Activated CD4-positive, alpha-beta T cell treated with anti-CD3 and anti-CD28 coated beads for 1 hour (primary cell): ENCODE results near the gene CREB1.
A peak's percentile ranks its signal among the peaks of the same experiment; 100 is the strongest.
"Not testable (repeated sequence)": the region's sequence is repeated elsewhere in the genome, so short reads cannot be mapped to it uniquely, and the experiment has no call there.

Source experiments
- DNase-seq: peaks from one replicate; pipeline ENCODE4 v3.0.0-alpha.2; 2020

The CREB1 gene

GRCh38 chr2:207621501-207622039 lies 91.8 kb downstream of the CREB1 start:
- no peak for DNase-seq

GRCh38 chr2:207624185-207625013 lies 94.6 kb downstream of the CREB1 start:
- peak; percentile 48 for DNase-seq

DNA sequence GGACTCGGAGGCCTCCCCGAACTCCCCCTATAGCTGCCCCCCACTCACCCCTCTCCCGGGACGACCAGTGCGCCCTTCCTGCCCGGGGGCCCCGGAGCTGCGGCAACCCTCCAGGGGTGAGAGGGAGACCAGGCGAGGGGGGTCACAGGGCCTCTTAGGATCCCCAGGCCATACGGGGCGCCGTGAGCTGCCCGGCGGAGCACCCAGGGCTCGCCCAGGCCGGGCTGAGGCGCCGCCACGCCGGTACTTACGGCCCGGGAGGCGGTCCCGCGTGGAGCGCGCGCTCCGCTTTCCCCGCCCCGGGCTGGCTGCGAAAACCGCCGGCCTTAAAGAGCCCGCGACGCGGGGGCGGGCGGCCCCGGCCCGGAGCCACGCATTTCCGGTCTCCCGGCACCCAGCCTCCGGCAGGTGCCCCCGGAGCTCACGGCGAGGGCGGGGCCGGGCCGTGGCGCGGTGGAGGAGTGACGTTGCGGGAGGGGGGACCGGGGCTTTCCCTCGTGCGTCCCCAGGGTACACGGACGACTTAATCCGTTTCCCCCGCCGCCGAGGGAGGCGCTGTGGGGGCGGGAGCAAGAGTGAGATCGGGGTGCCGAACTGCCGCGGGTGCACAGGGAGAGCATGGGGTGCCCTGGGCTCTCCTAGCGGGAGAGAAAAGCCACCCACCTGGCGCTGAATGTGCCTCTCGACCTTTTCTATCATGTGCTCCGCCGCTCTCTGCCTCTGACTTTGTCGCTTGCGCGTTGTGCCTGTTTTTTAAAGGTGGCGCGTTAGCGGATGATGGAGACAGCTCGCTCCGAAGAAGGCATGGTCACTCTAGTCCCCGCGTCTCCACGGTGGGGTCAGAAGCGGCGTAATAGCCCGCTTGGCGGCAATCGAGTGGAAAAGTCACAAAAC lies 95.5 kb downstream of the CREB1 start, which contains the start of gene METTL21A:
Gene METTL21A (minus strand): TSS at position 381 of the 894 bp plus-strand sequence. CDS start 1,019 bp downstream, outside the sequence.
- DNase-seq: peak; percentile 93

- DNase-seq: no peak
Measured at GRCh38 chr2:207629553-207629952, 99.8 kb downstream of the CREB1 start.

GRCh38 chr2:207630491-207630890 lies 100.7 kb downstream of the CREB1 start:
- no peak for DNase-seq

DNA sequence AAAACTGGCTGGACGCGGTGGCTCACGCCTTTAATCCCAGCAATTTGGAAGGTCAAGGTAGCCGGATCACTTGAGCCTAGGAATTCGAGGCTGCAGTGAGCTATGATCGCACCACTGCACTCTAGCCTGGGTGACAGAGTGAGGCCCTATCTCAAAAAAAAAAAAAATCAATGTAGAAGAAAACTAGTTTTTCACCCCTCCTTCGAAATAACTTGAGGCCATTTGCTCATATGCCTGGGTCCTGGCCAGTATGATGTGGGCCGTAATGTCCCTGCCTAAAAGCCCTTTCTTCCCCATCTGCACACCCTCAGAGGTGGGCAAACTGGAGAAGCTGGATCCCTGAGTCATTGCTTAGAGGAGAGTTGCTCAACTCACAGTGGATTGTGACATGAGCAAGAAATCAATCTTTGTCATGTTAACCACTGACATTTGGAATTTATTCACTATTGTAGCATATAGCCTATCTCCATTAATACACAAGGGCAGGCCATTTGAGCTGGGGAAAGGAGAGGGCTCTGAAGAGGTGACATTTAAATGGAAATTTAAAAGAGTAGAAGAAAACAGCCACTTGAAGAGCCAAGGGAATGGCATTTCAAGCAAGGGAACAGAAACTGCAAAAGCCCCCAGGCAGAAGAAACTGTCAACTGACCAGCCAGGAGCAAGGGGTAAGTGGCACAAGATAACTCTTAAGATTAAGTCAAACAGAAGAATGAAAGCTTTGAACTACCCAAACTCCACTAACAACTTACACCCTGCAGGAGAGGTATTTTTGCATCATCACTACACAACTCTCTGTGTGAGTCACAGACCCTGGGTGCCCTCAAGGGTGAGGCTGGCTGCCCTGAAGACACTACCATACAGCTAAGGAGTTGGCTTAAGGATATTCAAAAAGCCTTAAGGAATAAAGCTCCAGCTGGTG lies 103.1 kb downstream of the CREB1 start:
- DNase-seq: no peak

- DNase-seq: no peak
Measured at GRCh38 chr2:207633686-207634085, 103.9 kb downstream of the CREB1 start.

GRCh38 chr2:207635468-207636200 lies 105.9 kb downstream of the CREB1 start:
- no peak for DNase-seq

DNA sequence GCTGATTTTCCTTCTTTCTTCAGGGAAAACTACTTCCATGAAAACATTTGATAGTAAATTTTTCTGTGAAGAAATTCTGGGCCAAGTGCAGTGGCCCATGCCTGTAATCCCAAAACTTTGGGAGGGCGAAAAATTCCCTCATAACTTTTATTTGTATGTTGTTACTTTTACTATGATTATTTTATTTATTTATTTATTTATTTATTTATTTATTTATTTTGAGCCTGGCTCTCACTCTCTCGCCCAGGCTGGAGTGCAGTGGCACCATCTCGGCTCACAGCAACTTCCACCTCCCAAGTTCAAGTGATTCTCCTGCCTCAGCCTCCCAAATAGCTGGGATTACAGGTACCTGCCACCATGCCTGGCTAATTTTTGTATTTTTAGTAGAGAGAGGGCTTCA lies 109.5 kb downstream of the CREB1 start:
- not testable (repeated sequence) for DNase-seq

DNA sequence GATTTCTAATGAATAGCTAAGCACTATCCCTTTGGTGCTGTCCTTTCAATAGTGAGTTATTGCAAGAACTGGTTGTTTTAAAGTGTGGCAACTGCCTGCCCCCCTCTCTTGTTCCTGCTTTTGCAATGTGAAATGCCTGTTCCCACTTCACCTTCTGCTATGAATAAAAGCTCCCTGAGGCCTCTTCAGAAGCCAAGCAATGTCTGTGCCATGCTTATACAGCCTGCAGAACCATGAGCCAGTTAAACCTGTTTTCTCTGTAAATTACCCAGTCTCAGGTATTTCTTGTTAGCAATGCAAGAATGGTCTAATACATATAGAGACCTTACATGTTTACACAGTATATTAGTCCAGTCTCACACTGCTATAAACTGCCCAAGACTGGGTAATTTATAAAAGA lies 110.4 kb downstream of the CREB1 start:
- DNase-seq: no peak

GRCh38 chr2:207640661-207641060 lies 110.9 kb downstream of the CREB1 start:
- DNase-seq: no peak

DNA sequence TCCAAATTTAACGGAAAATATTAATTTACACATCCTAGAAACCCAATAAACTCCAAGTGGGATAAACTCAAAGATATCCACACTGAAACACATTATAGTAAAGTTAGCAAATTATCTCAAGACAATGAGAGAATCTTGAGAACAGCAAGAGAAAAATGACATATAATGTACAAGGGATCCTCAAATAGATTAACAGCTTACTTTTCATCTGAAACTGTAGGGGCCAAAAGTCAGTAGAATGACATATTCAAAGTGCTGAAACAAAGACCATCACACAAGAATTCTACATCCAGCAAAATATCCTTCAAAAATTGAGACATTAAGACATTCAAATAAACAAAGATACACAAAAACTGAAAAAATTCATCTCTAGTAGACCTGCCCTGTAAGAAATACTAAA lies 114.1 kb downstream of the CREB1 start:
- no peak for DNase-seq

- not testable (repeated sequence) for DNase-seq
Measured at GRCh38 chr2:207646582-207646981, 116.8 kb downstream of the CREB1 start.
